Measurements from ENCODE around the gene RIPOR3. TPM values are rescaled to one million over a fixed set of nuclear protein-coding genes. Genes with fewer than 3 reads are reported as not detected.

The RIPOR3 gene
- not detected in 2 replicates for total RNA-seq

DNA sequence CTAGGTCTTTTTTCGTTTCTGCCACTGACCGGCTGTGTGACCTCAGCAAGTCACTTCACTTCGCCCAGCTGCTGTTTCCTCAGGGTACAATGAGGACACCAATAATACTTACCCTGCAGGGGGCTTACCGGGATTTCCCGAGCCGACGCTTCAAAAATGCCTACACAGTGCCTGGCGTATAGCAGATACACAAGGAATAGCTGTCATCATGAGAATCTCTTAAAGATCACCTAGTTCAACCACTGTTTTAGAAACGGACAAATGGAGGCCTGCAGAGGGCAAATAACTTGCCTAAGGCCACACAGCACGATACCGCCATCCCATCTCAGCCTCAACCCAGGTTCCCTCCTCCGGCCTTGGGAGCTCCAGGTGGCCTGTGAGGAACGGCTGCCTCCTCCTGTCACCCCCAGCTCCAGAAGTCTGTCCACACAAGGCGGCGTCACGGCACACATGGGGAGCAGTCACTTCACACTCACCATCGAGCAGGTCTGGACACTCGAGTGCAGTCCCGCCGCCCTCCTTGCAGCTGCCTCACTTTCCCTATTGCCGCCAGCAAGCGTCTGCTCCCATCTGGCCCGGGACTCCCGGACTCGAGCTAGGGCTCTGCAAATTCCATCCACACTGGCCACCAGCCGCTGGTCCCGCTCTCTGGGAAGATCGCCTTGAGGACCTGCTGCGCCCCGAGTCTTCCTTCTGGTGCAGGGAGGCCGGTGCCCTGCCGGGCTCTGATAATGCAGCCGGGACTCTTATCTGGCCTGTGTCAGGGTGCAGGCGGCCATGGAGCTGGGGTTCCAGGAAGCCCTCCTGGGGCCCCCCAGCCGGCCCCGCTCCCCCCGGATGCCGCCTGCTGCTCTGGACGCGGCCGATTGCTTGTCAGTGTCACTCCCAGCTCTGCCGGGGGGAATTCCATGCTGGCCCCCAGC is at the start of gene RIPOR3:
TSS of gene RIPOR3 (minus strand) at position 893 of the 923 bp plus-strand sequence. CDS start at position 479, 414 bp downstream.
- intact Hi-C loops (cut with micrococcal nuclease): no loop called here

- intact Hi-C loops (cut with micrococcal nuclease): no loop called here
These were observed 46.0 kb upstream of the RIPOR3 start for GRCh38 chr20:50737352-50737751.

DNA sequence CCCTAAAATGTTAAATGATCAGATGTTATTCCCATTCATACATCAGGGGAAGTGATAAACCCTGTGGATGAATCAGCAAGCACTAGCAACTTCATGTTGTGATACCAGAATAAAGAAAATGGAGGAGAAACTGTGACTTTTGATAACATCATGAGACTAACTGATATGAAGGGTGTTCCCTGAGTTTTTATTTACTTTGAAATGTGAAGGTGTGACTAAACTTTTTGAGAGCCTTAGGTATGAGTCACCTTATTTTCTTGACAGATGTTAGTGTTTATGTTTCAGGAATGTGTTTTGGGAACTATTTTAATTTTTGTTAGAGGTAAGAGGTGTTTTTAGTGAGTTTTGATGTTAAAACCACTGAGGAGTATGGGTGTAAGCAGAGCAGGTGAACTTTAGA is 44.5 kb upstream of the RIPOR3 start:
- intact Hi-C loops (cut with micrococcal nuclease): no loop called here

DNA sequence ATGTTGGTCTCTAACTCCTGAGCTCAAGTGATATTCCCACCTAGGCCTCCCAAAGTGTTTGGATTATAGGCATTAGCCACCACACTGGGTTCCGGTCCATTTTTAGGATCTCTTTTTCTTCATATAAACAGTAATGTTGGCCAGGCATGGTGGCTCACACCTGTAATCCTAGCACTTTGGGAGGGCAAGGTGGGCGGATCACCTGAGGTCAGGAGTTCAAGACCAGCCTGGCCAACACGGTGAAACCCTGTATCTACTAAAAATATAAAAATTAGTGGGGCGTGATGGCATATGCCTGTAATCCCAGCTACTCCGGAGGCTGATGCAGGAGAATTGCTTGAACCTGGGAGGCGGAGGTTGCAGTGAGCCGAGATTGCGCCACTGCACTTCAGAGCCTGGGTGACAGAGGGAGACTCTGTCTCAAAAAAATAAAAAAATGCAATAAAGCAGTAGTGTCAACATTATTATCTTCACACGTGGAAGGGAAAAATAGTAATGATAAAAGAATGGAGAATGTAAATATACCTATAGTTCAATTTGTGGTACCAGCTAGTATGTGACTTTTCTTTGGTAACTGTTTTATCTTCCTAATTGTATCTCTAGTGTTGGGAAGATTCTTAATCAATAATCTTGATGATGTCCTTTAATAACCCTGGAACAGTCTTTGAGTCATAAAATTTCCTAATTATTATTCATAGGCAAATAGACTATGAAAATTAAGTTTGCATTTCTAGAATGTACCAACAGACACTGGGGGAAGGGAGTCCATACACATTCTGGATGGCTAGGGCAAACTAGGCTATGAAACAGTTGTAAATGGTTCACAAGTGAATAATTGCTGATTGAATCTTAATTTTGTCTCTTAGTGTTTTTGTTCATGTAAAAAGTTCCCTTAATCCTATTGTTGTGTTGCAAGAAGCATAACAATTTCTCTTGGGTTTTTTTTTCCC is 43.7 kb upstream of the RIPOR3 start:
- intact Hi-C loops (cut with micrococcal nuclease): loop anchor here (5.0 kb wide), 3 partner anchors 253 to 1458 kb away; partner anchors contain the start of gene ZNFX1

- intact Hi-C loops (cut with micrococcal nuclease): loop anchor here (5.0 kb wide), 3 partner anchors 251 to 1456 kb away; partner anchors contain the start of gene ZNFX1
These were observed 42.5 kb upstream of the RIPOR3 start for GRCh38 chr20:50733644-50734349.

GRCh38 chr20:50731930-50732690 is 40.8 kb upstream of the RIPOR3 start:
- intact Hi-C loops (cut with micrococcal nuclease): loop anchor here (1.0 to 5.0 kb wide), 13 partner anchors 17 to 1543 kb away; partner anchors contain the start of genes ADNP, BCAS4, CEBPB and DPM1

- intact Hi-C loops (cut with micrococcal nuclease): loop anchor here (1.0 to 5.0 kb wide), 13 partner anchors 18 to 1542 kb away; partner anchors contain the start of genes ADNP, BCAS4, CEBPB and DPM1
These were observed 40.0 kb upstream of the RIPOR3 start, which contains the start of gene PARD6B for GRCh38 chr20:50731055-50731929. TSS of gene PARD6B (plus strand) at chr20:50731580. CDS start at chr20:50731787, 207 bp downstream.

- intact Hi-C loops (cut with micrococcal nuclease): loop anchor here (1.0 to 5.0 kb wide), 13 partner anchors 19 to 1542 kb away; partner anchors contain the start of genes ADNP, BCAS4, CEBPB and DPM1
These were observed 39.4 kb upstream of the RIPOR3 start for GRCh38 chr20:50730765-50731054.

DNA sequence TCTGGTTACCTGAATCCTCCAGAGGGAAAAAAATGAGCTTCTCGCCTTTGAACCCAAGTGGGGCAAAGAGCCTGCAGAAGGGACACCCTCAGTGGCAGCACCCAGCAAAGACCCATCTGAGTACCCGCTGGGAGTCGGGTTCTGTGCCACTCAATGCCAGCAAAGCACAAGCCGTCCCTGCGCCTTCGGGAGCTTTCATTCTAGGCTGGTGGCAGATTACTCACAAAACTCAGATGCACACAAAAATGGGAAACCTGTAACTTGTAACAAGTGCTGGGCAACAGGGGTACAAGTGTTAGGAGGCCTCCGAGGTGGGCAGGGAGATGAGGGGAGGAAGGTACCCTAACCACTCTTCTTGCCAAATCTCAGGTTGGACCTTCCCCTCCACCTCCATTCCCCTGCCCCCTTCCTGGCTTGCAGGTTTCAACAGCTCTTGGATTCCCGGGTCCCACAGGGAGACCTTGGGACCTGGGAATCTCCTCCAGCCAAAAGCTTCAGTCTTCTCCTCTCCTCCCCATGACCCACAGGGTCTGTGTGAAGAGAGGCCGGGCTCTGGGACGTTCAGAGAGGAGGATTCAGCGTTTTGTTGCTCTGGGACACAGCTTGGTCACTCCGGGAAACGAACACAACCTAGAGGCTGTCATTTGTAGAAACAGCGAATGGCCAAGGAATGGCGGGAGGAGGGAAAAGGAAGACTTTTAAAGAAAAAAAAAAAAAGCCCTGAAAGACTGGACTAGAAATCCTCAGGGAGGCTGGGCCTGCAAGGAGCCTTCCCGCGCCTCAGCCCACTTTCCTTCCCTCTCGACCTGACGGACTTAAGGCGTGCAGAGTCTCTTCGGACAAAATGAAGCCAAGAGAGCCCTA is 38.8 kb upstream of the RIPOR3 start:
- intact Hi-C loops (cut with micrococcal nuclease): loop anchor here (2.0 to 5.0 kb wide), 7 partner anchors 65 to 1541 kb away; partner anchors contain the start of genes BCAS4, DPM1, MOCS3 and STAU1

- intact Hi-C loops (cut with micrococcal nuclease): no loop called here
These were observed 37.9 kb upstream of the RIPOR3 start for GRCh38 chr20:50728981-50729874.

GRCh38 chr20:50728486-50728980 is 37.2 kb upstream of the RIPOR3 start:
- intact Hi-C loops (cut with micrococcal nuclease): no loop called here

GRCh38 chr20:50727792-50728485 is 36.6 kb upstream of the RIPOR3 start:
- intact Hi-C loops (cut with micrococcal nuclease): no loop called here

DNA sequence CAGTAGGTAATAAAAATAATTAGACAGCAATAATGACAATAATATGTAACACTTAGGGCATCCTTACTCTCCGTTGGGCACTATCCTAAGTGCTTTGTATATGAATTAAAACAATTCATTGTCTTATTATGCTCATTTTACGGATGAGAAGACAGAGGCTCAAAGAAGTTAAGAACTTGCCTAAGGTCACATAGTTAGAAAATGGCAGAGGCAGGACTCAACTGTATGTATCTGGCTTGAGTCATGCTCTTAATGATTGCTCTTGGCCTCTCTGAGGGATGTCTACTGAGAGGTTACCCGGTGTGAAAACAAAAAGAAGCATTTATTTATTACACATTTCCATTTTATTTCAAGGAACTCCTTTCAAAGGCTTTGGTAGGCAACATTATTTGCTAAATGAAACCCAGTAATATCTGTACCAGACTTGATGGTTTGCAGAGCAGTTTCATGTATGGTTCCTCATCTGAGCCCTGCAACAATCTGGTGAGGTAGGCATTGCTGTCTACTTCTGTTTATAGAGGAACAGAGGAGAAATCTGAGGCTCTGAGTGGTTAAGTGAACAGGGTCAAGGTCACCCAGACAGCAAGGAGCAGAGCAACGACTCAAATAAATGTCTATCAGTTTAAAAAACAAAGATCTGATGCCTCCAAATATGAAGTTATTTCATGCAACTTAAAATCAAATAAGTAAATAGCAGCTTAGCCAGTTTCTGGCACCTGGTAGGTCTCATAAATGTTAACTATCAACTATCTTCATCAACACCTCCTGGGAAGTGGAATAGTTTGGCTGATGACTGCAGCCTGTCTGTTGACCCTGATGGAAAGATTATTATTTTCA is 35.8 kb upstream of the RIPOR3 start:
- intact Hi-C loops (cut with micrococcal nuclease): no loop called here

DNA sequence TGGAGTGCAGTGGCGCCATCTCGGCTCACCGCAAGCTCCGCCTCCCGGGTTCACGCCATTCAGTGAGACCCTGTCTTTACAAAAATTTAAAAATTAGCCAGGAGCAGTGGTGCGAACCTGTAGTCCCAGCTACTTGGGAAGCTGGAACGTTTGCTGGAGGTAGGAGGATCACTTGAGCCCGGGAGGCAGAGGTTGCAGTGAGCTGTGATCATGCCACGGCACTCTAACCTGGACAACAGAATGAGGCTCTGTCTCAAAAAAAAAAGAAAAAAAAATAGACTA is 34.3 kb upstream of the RIPOR3 start:
- intact Hi-C loops (cut with micrococcal nuclease): no loop called here

Measured in T-helper 1 cell treated with Interleukin-12 subunit alpha and Interleukin-12 subunit beta and Interleukin-4 antibody, amounts not matched to agents 30 ng/mL and 1 ng/mL, for 36 hours (primary cell).